HepG2 (cell line): ENCODE measurements around the gene ACOT8. TPM values are rescaled to one million over a fixed set of nuclear protein-coding genes. Genes with fewer than 3 reads are reported as not detected.

ENCODE experiments used
- NCOR1 ChIP-seq: fragments of 200-600 bp; sonication (generic); IDR thresholded peaks from 2 replicates; pipeline ENCODE4 v1.7.0; 2017; ENCODE audit warnings: antibody characterized with exemption, low read length, borderline replicate concordance
- RFX1 ChIP-seq: fragments of 450-650 bp; IDR thresholded peaks from 2 replicates; pipeline ENCODE4 v1.6.1; 2017
- USF2 ChIP-seq, 2 experiments: sonication (generic) in 1 of 2; formaldehyde crosslinking in 1 of 2; IDR thresholded peaks; 2 replicates each; pipeline versions ENCODE4 v1.5.1 to v1.6.1; 2011 to 2020; ENCODE audit warnings: borderline replicate concordance in 1 of 2, low read depth in 1 of 2, low read length in 1 of 2, mild to moderate bottlenecking in 1 of 2, missing genetic modification reagents in 1 of 2, moderate library complexity in 1 of 2
- ZBTB34 ChIP-seq: sonication (generic); formaldehyde crosslinking; IDR thresholded peaks from 2 replicates; pipeline ENCODE4 v1.8.0; 2022; ENCODE audit warnings: mild to moderate bottlenecking, missing genetic modification reagents
- ZNF343 ChIP-seq: sonication (generic); formaldehyde crosslinking; IDR thresholded peaks from 2 replicates; pipeline ENCODE4 v1.4.0; 2020; ENCODE audit warnings: mild to moderate bottlenecking, missing genetic modification reagents
- ZNF383 ChIP-seq: sonication (generic); formaldehyde crosslinking; IDR thresholded peaks from 2 replicates; pipeline ENCODE4 v1.4.0; 2020; ENCODE audit warnings: missing genetic modification reagents, mild to moderate bottlenecking, borderline replicate concordance
- ZNF724P ChIP-seq: sonication (generic); formaldehyde crosslinking; IDR thresholded peaks from 2 replicates; pipeline ENCODE4 v1.8.0; 2022; ENCODE audit warnings: missing genetic modification reagents, borderline replicate concordance
- polyA plus RNA-seq, 8 experiments: library from polyadenylated mRNA; depleted of rRNA in 3 of 8; stranded (reverse) in 7 of 8; unstranded in 1 of 8; fragments of >200 nt; fragmentation: Illumina TruSeq in 4 of 8; extraction: Trizol in 4 of 8; gene quantifications; 2 replicates each; pipeline versions ENCODE4 v1.2.1 to v1.2.3, GENCODE V29; 2011 to 2016; ENCODE audit warnings: low read depth in 4 of 8, missing spikeins in 1 of 8, mixed read lengths in 1 of 8; ENCODE audit not compliant: insufficient read depth in 1 of 8
- total RNA-seq, 5 experiments: library from RNA; depleted of rRNA; stranded (reverse); fragments of >200 nt; fragmentation: Illumina TruSeq; extraction: Trizol; gene quantifications; 2 replicates each; pipeline ENCODE4 v1.2.3, GENCODE V29; 2016; ENCODE audit warnings: low read depth in 1 of 5
- TF ChIP-seq, protein P1 (sequence below): sonication (generic); formaldehyde crosslinking; IDR thresholded peaks from 2 replicates; pipeline ENCODE4 v1.5.0; 2020; ENCODE audit warnings: mild to moderate bottlenecking, missing genetic modification reagents
- TF ChIP-seq, protein P2 (sequence below): sonication (generic); formaldehyde crosslinking; IDR thresholded peaks from 2 replicates; pipeline ENCODE4 v1.4.0; 2020; ENCODE audit warnings: mild to moderate bottlenecking, low read depth, missing genetic modification reagents
- TF ChIP-seq, protein P3 (sequence below): sonication (generic); formaldehyde crosslinking; IDR thresholded peaks from 2 replicates; pipeline ENCODE4 v1.5.1; 2020; ENCODE audit warnings: mild to moderate bottlenecking, missing genetic modification reagents, moderate library complexity
- TF ChIP-seq, protein P4 (sequence below): sonication (generic); formaldehyde crosslinking; IDR thresholded peaks from 2 replicates; pipeline ENCODE4 v1.4.0; 2020; ENCODE audit warnings: mild to moderate bottlenecking, missing genetic modification reagents, borderline replicate concordance
- TF ChIP-seq, protein P5 (sequence below): fragments of 450-650 bp; IDR thresholded peaks from 2 replicates; pipeline ENCODE4 v1.6.1; 2017

ACOT8 gene
- total and polyA plus RNA-seq, 2 of the 13 experiments (the other 11 are each of a cell fraction or from before 2014, with no cell fraction given) = 31.4 to 45.5 TPM

DNA sequence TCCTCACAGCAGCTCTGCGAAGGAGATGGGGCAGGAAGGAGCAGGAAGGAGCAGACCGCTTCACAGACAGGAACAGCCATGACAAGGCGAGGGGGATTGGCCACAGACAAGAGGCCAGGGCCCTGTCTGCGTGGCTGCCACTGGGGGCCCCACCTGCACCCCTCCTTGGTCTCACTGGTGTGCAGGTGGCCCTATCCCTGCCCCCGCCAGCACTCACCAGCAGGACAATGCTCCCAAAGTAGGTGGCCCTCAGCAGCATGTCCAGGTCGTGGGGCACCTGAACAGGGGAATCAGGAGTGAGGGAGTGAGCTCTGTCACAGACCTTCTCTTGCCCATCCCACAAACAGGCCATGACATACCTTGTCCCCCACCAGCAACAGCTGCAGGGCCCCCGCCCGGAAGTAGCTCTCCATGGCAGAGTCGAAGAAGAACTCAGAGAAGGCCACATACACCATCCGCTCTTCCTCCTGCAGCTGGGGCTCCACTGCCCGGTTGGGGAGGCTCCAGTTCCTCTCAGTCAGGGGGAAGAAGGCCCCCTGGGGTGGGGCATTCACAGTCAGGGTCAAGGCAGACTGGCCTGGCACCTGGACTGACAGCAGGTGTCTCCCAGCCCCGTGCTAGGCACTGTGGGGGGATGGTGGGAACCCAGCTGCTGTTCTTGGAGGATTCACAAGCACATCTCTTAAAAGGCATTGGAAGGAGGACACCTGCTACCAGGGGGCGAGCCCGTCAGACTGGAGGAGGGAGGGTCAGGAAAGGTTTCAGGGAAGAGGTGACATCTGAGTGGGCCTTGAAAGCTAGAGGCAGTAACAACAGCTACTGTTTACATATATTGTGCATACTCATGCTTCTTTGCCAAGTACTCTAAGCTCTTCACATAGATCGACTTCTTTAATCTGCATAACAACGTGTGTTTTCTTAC, 47.7 kb upstream of the ACOT8 start (continued):
- TF ChIP-seq, protein P1, sequence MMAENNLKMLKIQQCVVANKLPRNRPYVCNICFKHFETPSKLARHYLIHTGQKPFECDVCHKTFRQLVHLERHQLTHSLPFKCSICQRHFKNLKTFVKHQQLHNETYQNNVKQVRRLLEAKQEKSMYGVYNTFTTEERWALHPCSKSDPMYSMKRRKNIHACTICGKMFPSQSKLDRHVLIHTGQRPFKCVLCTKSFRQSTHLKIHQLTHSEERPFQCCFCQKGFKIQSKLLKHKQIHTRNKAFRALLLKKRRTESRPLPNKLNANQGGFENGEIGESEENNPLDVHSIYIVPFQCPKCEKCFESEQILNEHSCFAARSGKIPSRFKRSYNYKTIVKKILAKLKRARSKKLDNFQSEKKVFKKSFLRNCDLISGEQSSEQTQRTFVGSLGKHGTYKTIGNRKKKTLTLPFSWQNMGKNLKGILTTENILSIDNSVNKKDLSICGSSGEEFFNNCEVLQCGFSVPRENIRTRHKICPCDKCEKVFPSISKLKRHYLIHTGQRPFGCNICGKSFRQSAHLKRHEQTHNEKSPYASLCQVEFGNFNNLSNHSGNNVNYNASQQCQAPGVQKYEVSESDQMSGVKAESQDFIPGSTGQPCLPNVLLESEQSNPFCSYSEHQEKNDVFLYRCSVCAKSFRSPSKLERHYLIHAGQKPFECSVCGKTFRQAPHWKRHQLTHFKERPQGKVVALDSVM (CRISPR knock-in tag) = no peak
- no peak for TF ChIP-seq ZNF383 (CRISPR knock-in tag)
- no peak for TF ChIP-seq NCOR1
- TF ChIP-seq RFX1 = no peak
- TF ChIP-seq, protein P2, sequence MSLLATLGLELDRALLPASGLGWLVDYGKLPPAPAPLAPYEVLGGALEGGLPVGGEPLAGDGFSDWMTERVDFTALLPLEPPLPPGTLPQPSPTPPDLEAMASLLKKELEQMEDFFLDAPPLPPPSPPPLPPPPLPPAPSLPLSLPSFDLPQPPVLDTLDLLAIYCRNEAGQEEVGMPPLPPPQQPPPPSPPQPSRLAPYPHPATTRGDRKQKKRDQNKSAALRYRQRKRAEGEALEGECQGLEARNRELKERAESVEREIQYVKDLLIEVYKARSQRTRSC (CRISPR knock-in tag) = no peak
- TF ChIP-seq, protein P3, sequence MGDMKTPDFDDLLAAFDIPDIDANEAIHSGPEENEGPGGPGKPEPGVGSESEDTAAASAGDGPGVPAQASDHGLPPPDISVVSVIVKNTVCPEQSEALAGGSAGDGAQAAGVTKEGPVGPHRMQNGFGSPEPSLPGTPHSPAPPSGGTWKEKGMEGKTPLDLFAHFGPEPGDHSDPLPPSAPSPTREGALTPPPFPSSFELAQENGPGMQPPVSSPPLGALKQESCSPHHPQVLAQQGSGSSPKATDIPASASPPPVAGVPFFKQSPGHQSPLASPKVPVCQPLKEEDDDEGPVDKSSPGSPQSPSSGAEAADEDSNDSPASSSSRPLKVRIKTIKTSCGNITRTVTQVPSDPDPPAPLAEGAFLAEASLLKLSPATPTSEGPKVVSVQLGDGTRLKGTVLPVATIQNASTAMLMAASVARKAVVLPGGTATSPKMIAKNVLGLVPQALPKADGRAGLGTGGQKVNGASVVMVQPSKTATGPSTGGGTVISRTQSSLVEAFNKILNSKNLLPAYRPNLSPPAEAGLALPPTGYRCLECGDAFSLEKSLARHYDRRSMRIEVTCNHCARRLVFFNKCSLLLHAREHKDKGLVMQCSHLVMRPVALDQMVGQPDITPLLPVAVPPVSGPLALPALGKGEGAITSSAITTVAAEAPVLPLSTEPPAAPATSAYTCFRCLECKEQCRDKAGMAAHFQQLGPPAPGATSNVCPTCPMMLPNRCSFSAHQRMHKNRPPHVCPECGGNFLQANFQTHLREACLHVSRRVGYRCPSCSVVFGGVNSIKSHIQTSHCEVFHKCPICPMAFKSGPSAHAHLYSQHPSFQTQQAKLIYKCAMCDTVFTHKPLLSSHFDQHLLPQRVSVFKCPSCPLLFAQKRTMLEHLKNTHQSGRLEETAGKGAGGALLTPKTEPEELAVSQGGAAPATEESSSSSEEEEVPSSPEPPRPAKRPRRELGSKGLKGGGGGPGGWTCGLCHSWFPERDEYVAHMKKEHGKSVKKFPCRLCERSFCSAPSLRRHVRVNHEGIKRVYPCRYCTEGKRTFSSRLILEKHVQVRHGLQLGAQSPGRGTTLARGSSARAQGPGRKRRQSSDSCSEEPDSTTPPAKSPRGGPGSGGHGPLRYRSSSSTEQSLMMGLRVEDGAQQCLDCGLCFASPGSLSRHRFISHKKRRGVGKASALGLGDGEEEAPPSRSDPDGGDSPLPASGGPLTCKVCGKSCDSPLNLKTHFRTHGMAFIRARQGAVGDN = peak; percentile 55; the same call in 1 of the 2 replicates
- 0 out of 2 replicates have a peak, but pooled peaks have one; percentile 33 for TF ChIP-seq ZNF724P (CRISPR knock-in tag)
- TF ChIP-seq, protein P4, sequence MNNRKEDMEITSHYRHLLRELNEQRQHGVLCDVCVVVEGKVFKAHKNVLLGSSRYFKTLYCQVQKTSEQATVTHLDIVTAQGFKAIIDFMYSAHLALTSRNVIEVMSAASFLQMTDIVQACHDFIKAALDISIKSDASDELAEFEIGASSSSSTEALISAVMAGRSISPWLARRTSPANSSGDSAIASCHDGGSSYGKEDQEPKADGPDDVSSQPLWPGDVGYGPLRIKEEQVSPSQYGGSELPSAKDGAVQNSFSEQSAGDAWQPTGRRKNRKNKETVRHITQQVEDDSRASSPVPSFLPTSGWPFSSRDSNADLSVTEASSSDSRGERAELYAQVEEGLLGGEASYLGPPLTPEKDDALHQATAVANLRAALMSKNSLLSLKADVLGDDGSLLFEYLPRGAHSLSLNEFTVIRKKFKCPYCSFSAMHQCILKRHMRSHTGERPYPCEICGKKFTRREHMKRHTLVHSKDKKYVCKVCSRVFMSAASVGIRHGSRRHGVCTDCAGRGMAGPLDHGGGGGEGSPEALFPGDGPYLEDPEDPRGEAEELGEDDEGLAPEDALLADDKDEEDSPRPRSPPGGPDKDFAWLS (CRISPR knock-in tag) = no peak
- no peak for TF ChIP-seq ZBTB34 (CRISPR knock-in tag)
- TF ChIP-seq USF2 (IDR thresholded peaks at IDR 0.05; ENCODE audit: low read depth, low read length) = no peak
- TF ChIP-seq USF2 (CRISPR knock-in tag; IDR thresholded peaks at IDR 0.05; ENCODE audit: borderline replicate concordance) = no peak
- TF ChIP-seq, protein P5, sequence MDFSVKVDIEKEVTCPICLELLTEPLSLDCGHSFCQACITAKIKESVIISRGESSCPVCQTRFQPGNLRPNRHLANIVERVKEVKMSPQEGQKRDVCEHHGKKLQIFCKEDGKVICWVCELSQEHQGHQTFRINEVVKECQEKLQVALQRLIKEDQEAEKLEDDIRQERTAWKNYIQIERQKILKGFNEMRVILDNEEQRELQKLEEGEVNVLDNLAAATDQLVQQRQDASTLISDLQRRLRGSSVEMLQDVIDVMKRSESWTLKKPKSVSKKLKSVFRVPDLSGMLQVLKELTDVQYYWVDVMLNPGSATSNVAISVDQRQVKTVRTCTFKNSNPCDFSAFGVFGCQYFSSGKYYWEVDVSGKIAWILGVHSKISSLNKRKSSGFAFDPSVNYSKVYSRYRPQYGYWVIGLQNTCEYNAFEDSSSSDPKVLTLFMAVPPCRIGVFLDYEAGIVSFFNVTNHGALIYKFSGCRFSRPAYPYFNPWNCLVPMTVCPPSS = no peak
- no peak for TF ChIP-seq ZNF343 (CRISPR knock-in tag)
